ENCODE results near the gene ZFHX2. TPM values are rescaled to one million over a fixed set of nuclear protein-coding genes. Genes with fewer than 3 reads are reported as not detected.

Gene ZFHX2
- total RNA-seq, 1 donor from 2014 or later: under 0.01 TPM

DNA sequence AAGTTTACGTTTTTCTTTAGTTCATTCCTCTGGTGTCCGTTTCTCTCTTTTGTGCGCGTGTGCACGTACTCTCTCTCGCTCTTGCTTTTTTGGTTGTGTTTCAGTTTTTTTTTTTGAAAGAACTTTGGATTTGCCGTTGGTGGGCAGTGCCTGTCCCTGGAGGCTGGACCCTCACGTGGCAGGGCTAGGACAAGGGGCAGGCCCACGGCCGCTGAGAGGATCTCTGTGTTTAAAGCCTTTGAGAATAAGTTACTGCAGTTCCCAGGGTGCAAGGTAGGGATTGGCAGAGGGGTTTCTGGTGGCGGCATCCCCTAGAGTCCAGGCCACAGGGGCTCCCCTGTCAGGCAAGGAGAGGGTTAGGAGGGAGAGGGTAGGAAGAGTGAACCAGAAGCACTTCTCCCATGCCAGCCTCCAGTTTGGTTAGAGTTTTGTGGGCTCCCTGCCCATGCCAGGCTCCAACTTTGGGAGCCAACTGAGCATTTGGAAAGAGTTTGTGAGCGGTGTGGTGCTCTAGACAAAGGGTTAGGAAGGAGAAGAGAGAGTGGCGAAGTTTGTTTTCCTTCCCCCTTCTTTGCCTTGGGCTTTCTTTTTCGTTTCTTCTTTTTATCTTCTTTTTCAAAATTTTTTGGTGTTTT, 30.5 kb downstream of the ZFHX2 start:
- no peak for DNase-seq (ENCODE audit: low read depth in 2 of 2)

DNA sequence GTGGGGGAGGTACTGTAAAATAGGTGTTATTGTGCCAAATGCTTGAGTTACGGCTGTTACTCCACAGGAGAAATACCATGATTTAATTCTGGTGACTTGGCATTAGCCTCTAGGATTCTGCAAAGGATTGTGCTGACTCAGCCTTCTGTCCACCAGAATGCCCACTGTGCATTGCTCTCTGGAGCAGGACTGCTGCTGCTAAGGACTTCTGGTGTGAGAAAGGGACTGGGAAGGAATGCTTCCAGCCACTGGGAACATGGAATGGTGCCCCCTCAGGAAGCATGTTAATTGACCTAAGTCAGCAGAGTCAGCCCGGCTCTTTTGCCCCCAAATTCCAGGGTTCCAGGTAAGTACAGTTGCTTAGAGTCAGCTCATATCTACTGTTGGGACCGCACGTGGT, 32.9 kb downstream of the ZFHX2 start:
- no peak for DNase-seq (ENCODE audit: low read depth in 2 of 2)

GRCh38 chr14:23517650-23518326, 33.8 kb downstream of the ZFHX2 start:
- DNase-seq (ENCODE audit: low read depth in 2 of 2): no peak

DNA sequence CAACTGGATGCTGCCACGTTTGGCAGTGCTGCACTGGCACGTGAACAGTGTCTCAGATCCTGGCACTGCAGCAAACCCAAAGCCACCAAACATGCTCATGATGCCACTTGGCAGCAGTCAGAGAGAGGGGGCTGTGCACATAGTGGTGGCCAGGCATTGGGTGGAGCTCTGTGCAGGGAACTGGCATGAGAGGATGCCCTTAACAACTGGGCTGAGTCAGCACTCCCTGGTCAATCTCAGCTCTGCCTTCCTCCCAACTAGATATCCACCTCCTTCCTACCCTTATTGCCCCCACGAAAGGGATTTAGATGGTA, 37.0 kb downstream of the ZFHX2 start:
- DNase-seq (ENCODE audit: low read depth in 2 of 2): no peak

- no peak for DNase-seq (ENCODE audit: low read depth in 2 of 2)
These were observed 37.5 kb downstream of the ZFHX2 start for GRCh38 chr14:23513818-23514643.

GRCh38 chr14:23513005-23513817, 38.4 kb downstream of the ZFHX2 start:
- DNase-seq (ENCODE audit: low read depth in 2 of 2): no peak

GRCh38 chr14:23512156-23512555, 39.4 kb downstream of the ZFHX2 start:
- no peak for DNase-seq (ENCODE audit: low read depth in 2 of 2)

- no peak for DNase-seq (ENCODE audit: low read depth in 2 of 2)
These were observed 57.3 kb downstream of the ZFHX2 start for GRCh38 chr14:23494223-23494622.

DNA sequence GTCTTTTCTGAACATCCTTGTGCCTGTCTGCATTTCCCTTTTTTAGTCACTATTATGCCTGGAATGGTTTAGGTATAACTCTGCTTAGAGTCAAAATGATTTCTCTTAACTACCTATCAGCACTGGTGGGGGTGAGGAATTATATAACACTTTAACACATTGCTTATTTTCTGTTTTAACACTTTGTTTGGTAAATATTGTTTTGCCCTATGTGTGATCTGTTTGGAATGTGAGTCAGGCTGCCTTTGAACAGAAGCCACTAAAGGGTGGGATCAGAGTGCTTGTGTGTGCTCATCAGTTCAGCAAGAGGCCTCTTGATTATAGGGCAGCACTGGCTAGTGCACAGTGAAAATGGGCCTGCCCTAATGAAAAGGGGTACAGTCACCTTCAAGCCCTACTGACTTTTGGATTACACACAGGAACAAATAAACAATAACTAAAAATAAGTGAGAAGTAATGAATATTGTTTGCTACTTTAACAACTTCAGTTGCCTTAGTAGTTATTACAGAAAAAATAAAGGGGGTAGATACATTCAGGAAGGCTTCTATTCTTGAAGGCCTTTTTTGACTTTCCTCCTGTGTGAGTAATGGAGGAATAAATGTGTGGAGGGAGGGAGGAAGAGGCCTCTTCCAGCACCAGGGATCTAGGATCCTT, 58.8 kb downstream of the ZFHX2 start:
- DNase-seq (ENCODE audit: low read depth in 2 of 2): no peak

- DNase-seq (ENCODE audit: low read depth in 2 of 2): no peak
These were observed 64.3 kb downstream of the ZFHX2 start for GRCh38 chr14:23487216-23487615.

DNA sequence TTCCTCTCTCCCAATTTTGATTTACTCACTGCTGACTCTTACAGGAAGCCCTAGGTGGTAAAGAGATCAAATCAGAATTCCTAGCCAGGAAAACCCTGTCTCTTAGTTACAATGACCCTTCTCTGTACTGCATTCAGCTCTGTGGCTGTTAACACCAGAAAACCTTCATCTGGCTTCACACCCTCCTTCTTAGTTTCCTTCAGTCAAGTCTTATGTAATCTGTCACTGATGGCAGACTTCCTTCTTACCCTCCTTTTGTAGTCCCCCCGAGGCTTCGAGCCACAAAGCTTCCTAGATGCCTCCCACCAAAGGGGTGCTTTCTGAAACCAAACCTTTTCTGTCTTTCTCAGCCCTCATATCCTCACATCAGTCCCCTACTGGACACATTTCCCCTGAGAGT, 65.5 kb downstream of the ZFHX2 start:
- DNase-seq (ENCODE audit: low read depth in 2 of 2): no peak

- no peak for DNase-seq (ENCODE audit: low read depth in 2 of 2)
These were observed 66.2 kb downstream of the ZFHX2 start for GRCh38 chr14:23485326-23485725.

- DNase-seq (ENCODE audit: low read depth in 2 of 2): peak; percentile 10 to 21
These were observed 68.2 kb downstream of the ZFHX2 start for GRCh38 chr14:23483236-23483854.

DNA sequence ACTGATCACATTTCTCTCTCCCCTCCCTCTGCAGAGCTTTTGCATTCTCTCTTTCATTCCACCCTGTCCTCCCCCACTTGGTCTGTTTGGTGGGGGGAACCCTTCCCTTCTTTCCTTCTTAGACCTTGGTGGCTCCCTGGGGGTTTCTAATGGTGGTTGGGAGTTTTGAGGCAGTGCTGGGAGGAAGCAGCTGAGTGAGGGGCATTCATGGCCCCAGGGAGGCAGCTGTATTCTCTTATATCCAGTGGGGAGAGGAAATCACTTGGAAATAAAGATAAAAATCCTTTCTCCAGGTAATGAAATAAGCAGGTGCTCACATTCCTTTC, 68.8 kb downstream of the ZFHX2 start:
- no peak for DNase-seq (ENCODE audit: low read depth in 2 of 2)

GRCh38 chr14:23481979-23482822, 69.4 kb downstream of the ZFHX2 start:
- DNase-seq (ENCODE audit: low read depth in 2 of 2): no peak

GRCh38 chr14:23481362-23481970, 70.1 kb downstream of the ZFHX2 start:
- peak; percentile 15 to 26 for DNase-seq (ENCODE audit: low read depth in 2 of 2)

DNA sequence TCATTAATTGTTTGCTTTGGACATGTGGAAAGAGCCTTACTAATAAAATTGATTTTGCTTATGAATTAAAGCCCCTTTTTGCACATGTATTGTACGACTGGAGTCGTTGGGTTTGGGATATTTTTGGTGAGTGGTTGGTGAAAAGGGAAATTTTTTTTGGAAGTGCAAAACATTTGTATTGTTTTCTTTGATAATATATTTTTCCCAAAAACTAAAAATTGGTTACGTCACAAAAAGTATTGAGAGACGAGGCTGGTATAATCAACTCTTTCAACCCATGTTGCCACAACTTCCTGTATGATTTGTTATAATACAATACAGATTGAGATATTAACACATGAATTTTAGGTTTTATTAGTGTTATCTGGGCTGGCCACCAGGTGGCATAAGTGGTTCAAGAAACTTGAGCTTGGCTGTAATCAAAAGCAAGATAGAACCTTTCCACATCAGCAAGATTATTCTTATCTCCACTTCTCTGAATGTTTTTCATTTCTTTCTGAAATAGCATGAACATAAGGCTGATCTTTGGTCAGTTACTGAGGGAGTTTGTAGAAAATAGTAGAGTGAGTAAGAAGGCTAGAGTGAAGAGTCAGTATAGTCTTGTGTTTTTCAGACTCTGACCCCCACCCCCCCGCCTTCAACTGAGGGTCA, 73.3 kb downstream of the ZFHX2 start:
- DNase-seq (ENCODE audit: low read depth in 2 of 2): peak; percentile 74 to 82

DNA sequence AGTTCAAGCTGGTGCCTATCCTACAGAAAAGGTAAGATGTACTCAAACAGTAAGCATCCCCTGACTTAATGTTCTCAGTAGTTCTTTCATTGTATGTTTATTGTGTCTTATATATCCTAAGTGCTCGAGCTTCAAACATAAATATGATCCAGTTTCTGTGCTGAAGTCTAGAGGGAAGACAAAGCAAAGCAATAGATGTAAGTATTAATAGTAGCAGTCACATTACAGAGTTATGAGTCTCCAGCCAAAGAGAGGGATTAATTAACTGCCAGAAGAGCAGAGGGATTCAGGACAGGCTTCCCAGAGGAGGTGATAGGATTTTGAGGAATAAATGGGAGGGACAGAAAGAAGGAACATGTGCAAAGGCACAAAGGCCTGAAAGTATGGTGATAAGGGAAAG, 80.6 kb downstream of the ZFHX2 start:
- no peak for DNase-seq (ENCODE audit: low read depth in 2 of 2)
